GM19397 (cell line): ENCODE data around the gene SLC13A2.

Source experiments
- ATAC-seq: cut with Tn5 transposase; IDR thresholded peaks from one replicate; pipeline ENCODE4 v1.9.1; 2021; ENCODE audit warnings: mild to moderate bottlenecking, moderate library complexity; ENCODE audit not compliant: unreplicated experiment

The SLC13A2 gene

DNA sequence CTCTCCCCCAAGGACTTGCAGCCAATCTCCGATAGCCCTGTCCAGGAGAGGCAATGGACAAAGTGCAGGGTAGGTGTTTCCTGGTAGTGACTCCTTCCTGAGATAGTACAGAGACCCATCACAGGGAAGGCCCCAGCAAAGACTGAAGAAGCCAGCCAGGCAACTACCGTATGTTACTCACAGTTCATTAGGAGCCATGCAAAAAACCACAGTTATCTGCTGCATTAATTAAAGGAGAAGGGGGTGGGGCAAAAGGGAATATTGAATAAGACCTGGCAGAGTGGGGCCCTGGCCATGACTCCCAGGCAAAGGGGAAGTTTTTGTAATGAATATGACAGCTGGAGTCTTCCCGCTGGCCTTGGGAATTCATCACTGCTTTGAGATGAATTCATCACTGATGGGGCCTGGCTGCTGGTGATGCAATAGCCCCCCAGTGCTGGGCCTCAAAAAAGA lies 2.5 kb upstream of the SLC13A2 start:
- no peak for ATAC-seq

GRCh38 chr17:28471531-28472342 lies 1.7 kb upstream of the SLC13A2 start:
- ATAC-seq = no peak

GRCh38 chr17:28472871-28473497 lies 460 bp upstream of the SLC13A2 start:
- no peak for ATAC-seq

DNA sequence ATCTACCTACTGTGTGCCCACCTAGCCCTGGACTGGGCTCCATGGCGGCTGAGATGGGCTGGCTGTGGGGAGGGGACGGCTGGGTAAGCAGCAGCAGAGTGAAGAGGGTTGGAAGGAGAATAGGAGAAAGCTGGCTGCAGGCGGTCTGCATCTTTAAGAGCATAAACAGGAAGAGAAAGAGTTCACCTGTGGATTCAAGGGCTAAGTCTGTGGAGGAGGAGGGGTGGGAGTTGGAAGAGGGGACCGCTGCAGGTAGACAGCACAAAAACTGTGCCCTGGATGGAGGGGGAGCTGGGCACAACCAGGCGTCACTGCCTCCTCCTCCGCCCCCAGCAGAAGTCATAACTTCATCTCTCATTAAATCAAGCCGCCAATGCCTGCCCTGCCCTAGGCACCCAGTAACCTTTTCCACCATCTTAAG lies 677 bp downstream of the SLC13A2 start:
- ATAC-seq = no peak

- no peak for ATAC-seq
Measured at GRCh38 chr17:28475151-28475900, 1.9 kb downstream of the SLC13A2 start.

DNA sequence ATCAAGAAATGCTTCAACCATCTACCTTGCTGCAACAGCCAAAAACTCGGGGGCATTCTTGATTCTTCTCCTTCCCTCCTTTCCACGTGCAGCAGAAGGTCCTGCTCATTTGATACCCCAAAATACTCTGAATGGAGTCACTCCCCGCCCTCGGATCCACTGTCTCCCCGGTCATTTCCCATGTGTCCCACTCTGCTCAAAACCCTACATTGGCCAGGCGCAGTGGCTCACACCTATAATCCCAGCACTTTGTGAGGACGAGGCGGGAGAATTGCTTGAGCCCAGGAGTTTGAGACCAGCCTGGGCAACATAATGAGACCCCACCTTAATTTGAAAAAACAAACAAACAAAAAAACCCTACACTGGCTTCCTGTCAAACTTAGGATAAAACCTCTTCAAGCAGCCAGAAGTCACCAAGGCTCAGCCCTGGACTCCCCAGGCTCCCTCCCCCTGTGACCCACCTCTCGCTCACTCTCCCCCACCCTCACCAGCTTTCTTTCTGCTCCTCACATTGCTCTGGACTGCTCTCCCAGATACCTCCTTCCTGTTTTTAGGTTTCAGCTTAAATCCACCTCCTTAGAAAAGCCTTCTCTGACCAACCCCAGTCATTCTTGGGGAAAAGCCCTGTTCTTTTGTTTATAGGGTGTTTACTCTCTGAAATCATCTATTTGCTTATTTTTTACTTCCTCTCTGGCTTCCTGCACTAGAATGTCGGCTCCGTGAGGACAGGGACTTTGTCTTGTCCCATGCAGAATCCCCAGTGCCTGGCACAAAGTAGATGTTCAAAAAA lies 2.8 kb downstream of the SLC13A2 start:
- no peak for ATAC-seq

- ATAC-seq = no peak
Measured at GRCh38 chr17:28477928-28478327, 4.5 kb downstream of the SLC13A2 start.

GRCh38 chr17:28478712-28479615 lies 5.5 kb downstream of the SLC13A2 start:
- ATAC-seq = no peak

- ATAC-seq = no peak
Measured at GRCh38 chr17:28480278-28480677, 6.8 kb downstream of the SLC13A2 start.

GRCh38 chr17:28480799-28481571 lies 7.5 kb downstream of the SLC13A2 start:
- ATAC-seq = no peak

GRCh38 chr17:28482551-28483199 lies 9.2 kb downstream of the SLC13A2 start:
- no peak for ATAC-seq

DNA sequence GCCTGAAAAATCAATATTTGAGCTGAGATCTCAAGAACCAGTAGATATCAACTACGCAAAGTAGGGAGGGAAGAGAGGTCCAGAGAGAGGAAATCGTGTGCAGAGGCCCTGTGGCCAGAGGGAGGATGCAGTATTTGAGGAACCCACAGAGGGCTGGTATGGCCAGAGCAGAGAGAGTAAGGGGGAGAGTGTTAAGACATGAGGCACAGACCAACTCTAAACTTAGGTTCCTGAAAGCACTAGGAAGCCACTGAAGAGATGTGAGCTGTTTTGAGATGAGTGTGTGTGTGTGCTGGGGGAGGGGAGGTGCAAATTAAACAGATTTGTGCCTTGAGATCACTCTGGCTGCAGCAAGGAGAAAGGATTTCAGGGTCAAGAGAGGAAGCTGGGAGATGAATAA lies 10.9 kb downstream of the SLC13A2 start:
- ATAC-seq = no peak

DNA sequence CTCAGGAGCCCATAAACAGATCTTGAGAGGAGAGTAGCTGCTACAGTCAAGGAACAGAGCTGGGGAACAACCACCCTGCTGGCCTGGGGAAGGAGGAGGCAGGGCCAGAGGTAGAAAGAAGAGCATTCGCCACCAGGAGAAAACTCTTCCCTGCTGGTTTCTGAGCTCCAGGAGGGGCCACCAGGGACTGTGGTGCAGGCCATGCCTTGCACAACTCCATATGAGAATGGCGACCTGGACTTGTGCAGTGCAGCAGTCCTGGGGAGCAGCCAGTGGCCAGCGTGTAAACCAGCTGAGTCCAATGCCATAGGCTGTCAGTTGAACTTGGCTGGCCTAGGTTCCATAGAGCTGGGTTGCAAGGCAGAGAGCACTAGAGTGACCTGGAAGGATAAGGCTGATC lies 11.6 kb downstream of the SLC13A2 start:
- no peak for ATAC-seq

GRCh38 chr17:28487881-28488532 lies 14.6 kb downstream of the SLC13A2 start:
- ATAC-seq = no peak

DNA sequence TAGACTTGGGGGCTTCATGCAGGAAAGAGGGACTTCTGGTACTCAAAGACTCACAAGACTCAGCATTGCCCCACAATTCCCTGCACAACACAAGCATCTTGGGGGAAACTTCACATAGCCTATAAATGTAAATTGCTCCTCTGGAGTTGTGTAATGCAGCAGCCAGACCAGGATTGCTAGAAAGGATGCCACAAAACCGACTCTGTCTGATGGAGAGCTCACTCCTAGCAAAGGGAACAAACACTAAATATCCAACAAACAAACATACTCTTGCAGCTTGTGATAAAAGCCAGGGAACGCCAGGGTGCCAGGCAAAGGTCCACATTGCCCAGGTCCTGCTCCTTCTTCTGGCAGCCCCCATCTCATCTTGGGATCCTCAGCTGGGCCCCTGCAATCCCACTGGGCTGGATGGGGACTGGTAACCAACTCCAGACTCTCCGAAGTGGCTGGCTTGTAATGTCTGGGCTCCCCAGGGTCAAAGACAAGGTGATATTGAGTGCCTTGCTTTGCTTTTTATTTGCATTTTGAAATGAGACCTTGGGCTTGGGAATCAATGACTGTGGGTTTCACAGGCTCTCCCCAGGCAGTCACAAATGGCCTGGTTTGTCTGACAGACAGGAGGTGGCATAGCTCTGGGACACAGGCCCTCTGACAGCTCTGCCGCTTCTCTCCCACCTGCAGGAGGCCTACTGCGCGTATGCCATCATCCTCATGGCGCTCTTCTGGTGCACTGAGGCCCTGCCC lies 15.3 kb downstream of the SLC13A2 start:
- no peak for ATAC-seq

DNA sequence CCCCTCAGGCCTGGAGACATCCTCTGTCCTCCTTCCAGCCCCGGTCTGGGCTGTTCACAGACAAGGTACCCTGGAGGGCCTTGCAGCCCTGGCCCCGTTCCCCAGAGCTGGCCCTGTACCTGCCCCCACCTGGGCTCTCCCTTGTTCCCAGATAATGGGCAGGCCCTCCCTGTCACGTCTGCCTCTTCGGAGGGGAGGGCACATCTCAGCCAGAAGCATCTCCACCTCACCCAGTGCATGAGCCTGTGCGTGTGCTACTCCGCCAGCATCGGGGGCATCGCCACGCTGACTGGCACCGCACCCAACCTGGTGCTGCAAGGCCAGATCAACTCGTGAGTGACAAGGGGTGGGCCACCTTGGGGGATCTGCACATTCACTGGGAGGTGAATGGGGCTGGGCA lies 17.8 kb downstream of the SLC13A2 start:
- no peak for ATAC-seq

GRCh38 chr17:28491860-28492259 lies 18.4 kb downstream of the SLC13A2 start:
- ATAC-seq = no peak
